ENCODE results near the gene FBXO44. TPM values are rescaled to one million over a fixed set of nuclear protein-coding genes. Genes with fewer than 3 reads are reported as not detected.

The FBXO44 gene
- total RNA-seq, 2 donors from 2014 or later, result 13.8 to 21.7 TPM

Other genes with a start within 250 kb of the FBXO44 start
- 1 to 10 TPM in 1 of 2 donors, under 1 TPM in 1; 0.56 to 1.8 TPM for gene DISP3, start 175.7 kb upstream of the FBXO44 start, total RNA-seq
- gene FBXO2, start 448 bp upstream of the FBXO44 start, total RNA-seq, result 1 to 10 TPM; 1.3 to 4.0 TPM
- gene FBXO6, start 9.3 kb downstream of the FBXO44 start, total RNA-seq, result 1 to 10 TPM; 2.0 to 6.2 TPM
- gene MAD2L2, start 26.3 kb downstream of the FBXO44 start, total RNA-seq, result 10 to 100 TPM; 63.1 to 63.3 TPM
- gene DRAXIN, start 36.8 kb downstream of the FBXO44 start, total RNA-seq, result under 1 TPM; 0.04 to 0.13 TPM
- gene AGTRAP, start 81.3 kb downstream of the FBXO44 start, total RNA-seq, result 10 to 100 TPM in 1 of 2 donors, 1 to 10 TPM in 1; 7.5 to 14.3 TPM
- gene C1orf167, start 107.3 kb downstream of the FBXO44 start, total RNA-seq, result not detected
- gene MTHFR, start 151.1 kb downstream of the FBXO44 start, total RNA-seq, result 10 to 100 TPM; 13.3 to 16.2 TPM
- 10 to 100 TPM; 11.3 to 18.2 TPM for gene CLCN6, start 151.3 kb downstream of the FBXO44 start, total RNA-seq
- gene NPPA, start 192.9 kb downstream of the FBXO44 start, total RNA-seq, result not detected
- not detected for gene NPPB, start 204.1 kb downstream of the FBXO44 start, total RNA-seq

All from activated T-helper 17 cell treated with anti-CD3 and anti-CD28 coated beads, Interleukin-2, amount 50 U/mL, for 72 hours (primary cell).